Hepatocyte (in vitro differentiated cells): ENCODE data around the gene TTN.

Source experiments
- EZH2phosphoT487 ChIP-seq: fragments of 200-600 bp; sonication (generic); IDR thresholded peaks from one replicate; pipeline ENCODE4 v1.6.1; 2018; ENCODE audit warnings: antibody characterized with exemption, mild to moderate bottlenecking, low read depth, moderate library complexity; ENCODE audit not compliant: unreplicated experiment, severe bottlenecking
- TF ChIP-seq, protein P1 (sequence below): fragments of 200-600 bp; sonication (generic); IDR thresholded peaks from 2 replicates; pipeline ENCODE4 v1.5.1; 2016; ENCODE audit warnings: antibody characterized with exemption, mild to moderate bottlenecking; ENCODE audit not compliant: poor library complexity

- TF ChIP-seq, protein P1, sequence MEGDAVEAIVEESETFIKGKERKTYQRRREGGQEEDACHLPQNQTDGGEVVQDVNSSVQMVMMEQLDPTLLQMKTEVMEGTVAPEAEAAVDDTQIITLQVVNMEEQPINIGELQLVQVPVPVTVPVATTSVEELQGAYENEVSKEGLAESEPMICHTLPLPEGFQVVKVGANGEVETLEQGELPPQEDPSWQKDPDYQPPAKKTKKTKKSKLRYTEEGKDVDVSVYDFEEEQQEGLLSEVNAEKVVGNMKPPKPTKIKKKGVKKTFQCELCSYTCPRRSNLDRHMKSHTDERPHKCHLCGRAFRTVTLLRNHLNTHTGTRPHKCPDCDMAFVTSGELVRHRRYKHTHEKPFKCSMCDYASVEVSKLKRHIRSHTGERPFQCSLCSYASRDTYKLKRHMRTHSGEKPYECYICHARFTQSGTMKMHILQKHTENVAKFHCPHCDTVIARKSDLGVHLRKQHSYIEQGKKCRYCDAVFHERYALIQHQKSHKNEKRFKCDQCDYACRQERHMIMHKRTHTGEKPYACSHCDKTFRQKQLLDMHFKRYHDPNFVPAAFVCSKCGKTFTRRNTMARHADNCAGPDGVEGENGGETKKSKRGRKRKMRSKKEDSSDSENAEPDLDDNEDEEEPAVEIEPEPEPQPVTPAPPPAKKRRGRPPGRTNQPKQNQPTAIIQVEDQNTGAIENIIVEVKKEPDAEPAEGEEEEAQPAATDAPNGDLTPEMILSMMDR: no peak
- TF ChIP-seq EZH2phosphoT487: no peak
Observed at GRCh38 chr2:178542161-178542560, 265.1 kb downstream of the TTN start.
